Nephron progenitor cell (in vitro differentiated cells): Measurements from ENCODE around the gene RARA.
"Not testable (repeated sequence)": the region's sequence is repeated elsewhere in the genome, so short reads cannot be mapped to it uniquely, and the experiment has no call there.

Experiments used
- DNase-seq: peaks from one replicate; pipeline ENCODE4 v3.0.0; 2021
- H3K27ac Mint-ChIP-seq: 2 replicates; pipeline ENCODE4 v1.8.0; 2021; ENCODE audit warnings: mild to moderate bottlenecking, moderate library complexity, mixed read lengths
- H3K27me3 Mint-ChIP-seq: 2 replicates; pipeline ENCODE4 v1.8.0; 2021; ENCODE audit warnings: mild to moderate bottlenecking, low read depth, mixed read lengths; ENCODE audit not compliant: poor library complexity
- H3K36me3 Mint-ChIP-seq: 2 replicates; pipeline ENCODE4 v1.8.0; 2021; ENCODE audit warnings: low read depth, mixed read lengths
- H3K4me1 Mint-ChIP-seq: 2 replicates; pipeline ENCODE4 v1.8.0; 2021; ENCODE audit warnings: mixed read lengths
- H3K4me3 Mint-ChIP-seq: 2 replicates; pipeline ENCODE4 v1.8.0; 2021; ENCODE audit warnings: mild to moderate bottlenecking, moderate library complexity, mixed read lengths
- H3K9me3 Mint-ChIP-seq: 2 replicates; pipeline ENCODE4 v1.8.0; 2021; ENCODE audit warnings: mild to moderate bottlenecking, moderate library complexity, mixed read lengths
- TF ChIP-seq, protein P1 (sequence below): fragments of 200-600 bp; sonication (generic); IDR thresholded peaks from 2 replicates; pipeline ENCODE4 v1.5.0; 2021; ENCODE audit warnings: antibody characterized with exemption

RARA gene

DNA sequence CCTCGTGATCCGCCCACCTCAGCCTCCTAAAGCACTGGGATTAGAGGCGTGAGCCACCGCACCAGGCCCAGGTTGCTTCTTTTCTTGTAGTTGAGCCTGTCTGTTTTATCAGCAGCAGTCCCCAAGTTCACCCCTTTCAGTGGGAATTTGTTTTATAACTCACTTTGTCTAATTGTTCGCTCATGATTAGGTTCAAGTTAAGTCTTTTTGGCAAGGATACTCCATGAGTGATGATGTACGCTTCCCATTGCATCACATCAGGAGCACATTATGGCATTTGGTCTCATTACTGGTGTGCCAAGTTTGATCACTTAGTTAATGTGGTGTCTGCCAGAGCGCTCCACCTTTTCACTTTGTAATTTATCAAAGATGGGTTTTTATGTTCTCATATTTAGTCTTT is 70.0 kb downstream of the RARA start:
- Mint-ChIP-seq H3K4me3 (no peak overlapping the region), H3K36me3 (no peaks in the 10 kb centered on the region), H3K4me1 (no peaks in the 10 kb centered on the region), H3K9me3 (no peaks in the 10 kb centered on the region), H3K27ac (no peak overlapping the region), H3K27me3 (peaks cover 3% of the 10 kb centered on the region)
- TF ChIP-seq, protein P1, sequence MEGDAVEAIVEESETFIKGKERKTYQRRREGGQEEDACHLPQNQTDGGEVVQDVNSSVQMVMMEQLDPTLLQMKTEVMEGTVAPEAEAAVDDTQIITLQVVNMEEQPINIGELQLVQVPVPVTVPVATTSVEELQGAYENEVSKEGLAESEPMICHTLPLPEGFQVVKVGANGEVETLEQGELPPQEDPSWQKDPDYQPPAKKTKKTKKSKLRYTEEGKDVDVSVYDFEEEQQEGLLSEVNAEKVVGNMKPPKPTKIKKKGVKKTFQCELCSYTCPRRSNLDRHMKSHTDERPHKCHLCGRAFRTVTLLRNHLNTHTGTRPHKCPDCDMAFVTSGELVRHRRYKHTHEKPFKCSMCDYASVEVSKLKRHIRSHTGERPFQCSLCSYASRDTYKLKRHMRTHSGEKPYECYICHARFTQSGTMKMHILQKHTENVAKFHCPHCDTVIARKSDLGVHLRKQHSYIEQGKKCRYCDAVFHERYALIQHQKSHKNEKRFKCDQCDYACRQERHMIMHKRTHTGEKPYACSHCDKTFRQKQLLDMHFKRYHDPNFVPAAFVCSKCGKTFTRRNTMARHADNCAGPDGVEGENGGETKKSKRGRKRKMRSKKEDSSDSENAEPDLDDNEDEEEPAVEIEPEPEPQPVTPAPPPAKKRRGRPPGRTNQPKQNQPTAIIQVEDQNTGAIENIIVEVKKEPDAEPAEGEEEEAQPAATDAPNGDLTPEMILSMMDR = no peak
- DNase-seq = no peak

DNA sequence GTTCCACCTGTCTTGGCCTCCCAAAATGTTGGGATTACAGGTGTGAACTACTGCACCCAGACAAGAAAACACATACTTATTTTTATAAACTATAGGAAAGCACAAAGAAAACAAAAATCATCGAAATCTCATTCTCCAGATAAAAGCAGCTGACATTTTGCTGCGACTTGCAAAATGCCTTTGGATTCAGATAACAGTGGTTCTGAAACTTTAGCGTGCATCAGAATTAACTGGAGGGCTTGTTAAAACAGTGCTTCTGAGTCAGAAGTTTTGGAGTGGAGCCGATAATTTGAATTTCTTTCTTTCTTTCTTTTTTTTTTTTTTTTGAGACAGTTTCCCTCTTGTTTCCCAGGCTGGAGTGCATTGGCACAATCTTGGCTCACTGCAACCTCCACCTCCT is 73.3 kb downstream of the RARA start:
- no peak overlapping the region for H3K4me3 Mint-ChIP-seq
- no peaks in the 10 kb centered on the region for H3K27me3 Mint-ChIP-seq
- H3K9me3 Mint-ChIP-seq = no peaks in the 10 kb centered on the region
- TF ChIP-seq, protein P1 = no peak
- no peak overlapping the region for H3K27ac Mint-ChIP-seq
- no peak for DNase-seq
- peaks cover under 1% of the 10 kb centered on the region for H3K36me3 Mint-ChIP-seq
- H3K4me1 Mint-ChIP-seq = no peaks in the 10 kb centered on the region

GRCh38 chr17:40386555-40386954 is 77.6 kb downstream of the RARA start:
- H3K4me3 Mint-ChIP-seq, H3K9me3 Mint-ChIP-seq: not testable (repeated sequence)
- peaks cover 38% of the 10 kb centered on the region for H3K36me3 Mint-ChIP-seq

GRCh38 chr17:40399185-40399584 is 90.2 kb downstream of the RARA start:
- DNase-seq = no peak
- Mint-ChIP-seq H3K36me3 (peaks cover 75% of the 10 kb centered on the region), H3K27ac (no peak overlapping the region)

More at GRCh38 chr17:40386555-40386954, 77.6 kb downstream of the RARA start:
- not testable (repeated sequence) for DNase-seq, H3K4me1 Mint-ChIP-seq, H3K27ac Mint-ChIP-seq, H3K27me3 Mint-ChIP-seq

GRCh38 chr17:40402668-40403067 is 93.7 kb downstream of the RARA start:
- Mint-ChIP-seq H3K36me3 (peaks cover 75% of the 10 kb centered on the region), H3K27ac (no peak overlapping the region), H3K27me3 (no peaks in the 10 kb centered on the region), H3K4me3 (no peak overlapping the region), H3K4me1 (no peaks in the 10 kb centered on the region), H3K9me3 (no peaks in the 10 kb centered on the region)
- TF ChIP-seq, protein P1 = no peak
- no peak for DNase-seq

More at GRCh38 chr17:40399185-40399584, 90.2 kb downstream of the RARA start:
- Mint-ChIP-seq H3K9me3 (no peaks in the 10 kb centered on the region), H3K4me3 (no peak overlapping the region), H3K4me1 (no peaks in the 10 kb centered on the region), H3K27me3 (no peaks in the 10 kb centered on the region)
- TF ChIP-seq, protein P1 = peak; percentile 50

DNA sequence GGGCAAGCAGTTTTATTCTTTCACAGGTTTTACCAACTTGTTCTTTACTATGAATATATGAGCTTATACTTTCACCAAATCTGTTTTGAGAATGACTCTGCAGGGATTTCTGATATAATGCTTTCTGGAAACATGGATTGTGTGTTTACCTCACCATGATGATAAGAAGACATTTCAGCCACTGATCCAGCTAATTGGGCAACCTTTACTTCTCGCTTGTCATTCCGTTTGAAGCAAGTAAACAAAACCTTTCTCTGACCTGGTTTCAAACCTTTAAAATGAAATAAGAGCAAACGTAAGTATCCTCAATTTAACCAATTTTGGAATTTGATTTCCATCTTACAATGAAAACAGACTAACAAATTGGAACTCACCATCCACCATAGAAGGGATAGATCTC is 95.0 kb downstream of the RARA start:
- TF ChIP-seq, protein P1 = no peak
- H3K27me3 Mint-ChIP-seq = no peaks in the 10 kb centered on the region
- peaks cover 67% of the 10 kb centered on the region for H3K36me3 Mint-ChIP-seq
- H3K4me3 Mint-ChIP-seq = no peak overlapping the region
- no peaks in the 10 kb centered on the region for H3K9me3 Mint-ChIP-seq
- DNase-seq = no peak
- H3K4me1 Mint-ChIP-seq = no peaks in the 10 kb centered on the region
- no peak overlapping the region for H3K27ac Mint-ChIP-seq
